ENCODE data around the gene COL6A1.
"Not testable (repeated sequence)": the region's sequence is repeated elsewhere in the genome, so short reads cannot be mapped to it uniquely, and the experiment has no call there.

The COL6A1 gene

DNA sequence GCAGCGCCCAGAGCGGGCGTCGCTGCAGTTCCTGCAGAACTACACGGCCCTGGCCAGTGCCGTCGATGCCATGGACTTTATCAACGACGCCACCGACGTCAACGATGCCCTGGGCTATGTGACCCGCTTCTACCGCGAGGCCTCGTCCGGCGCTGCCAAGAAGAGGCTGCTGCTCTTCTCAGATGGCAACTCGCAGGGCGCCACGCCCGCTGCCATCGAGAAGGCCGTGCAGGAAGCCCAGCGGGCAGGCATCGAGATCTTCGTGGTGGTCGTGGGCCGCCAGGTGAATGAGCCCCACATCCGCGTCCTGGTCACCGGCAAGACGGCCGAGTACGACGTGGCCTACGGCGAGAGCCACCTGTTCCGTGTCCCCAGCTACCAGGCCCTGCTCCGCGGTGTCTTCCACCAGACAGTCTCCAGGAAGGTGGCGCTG lies 22.0 kb downstream of the COL6A1 start:
- Histone ChIP-seq H3K27ac (ENCODE audit: low read depth, low read length, severe bottlenecking) (no peak overlapping the region), H3K4me1 (ENCODE audit: control insufficient read depth, insufficient read depth, low read length, poor library complexity, severe bottlenecking) (no peaks in the 10 kb centered on the region), H3K36me3 (ENCODE audit: control insufficient read depth, insufficient read depth, low read length) (peaks cover 32% of the 10 kb centered on the region), H3K4me3 (ENCODE audit: extremely low read depth, insufficient read depth, low read length, poor library complexity, severe bottlenecking) (no peak overlapping the region), H3K9me3 (ENCODE audit: control insufficient read depth, low read length) (no peaks in the 10 kb centered on the region)
- WGBS, 2 experiments (ENCODE audit: insufficient coverage in 2 of 2), result 91 to 92% methylated on average over 41 to 42 of the region's 42 CpGs

DNA sequence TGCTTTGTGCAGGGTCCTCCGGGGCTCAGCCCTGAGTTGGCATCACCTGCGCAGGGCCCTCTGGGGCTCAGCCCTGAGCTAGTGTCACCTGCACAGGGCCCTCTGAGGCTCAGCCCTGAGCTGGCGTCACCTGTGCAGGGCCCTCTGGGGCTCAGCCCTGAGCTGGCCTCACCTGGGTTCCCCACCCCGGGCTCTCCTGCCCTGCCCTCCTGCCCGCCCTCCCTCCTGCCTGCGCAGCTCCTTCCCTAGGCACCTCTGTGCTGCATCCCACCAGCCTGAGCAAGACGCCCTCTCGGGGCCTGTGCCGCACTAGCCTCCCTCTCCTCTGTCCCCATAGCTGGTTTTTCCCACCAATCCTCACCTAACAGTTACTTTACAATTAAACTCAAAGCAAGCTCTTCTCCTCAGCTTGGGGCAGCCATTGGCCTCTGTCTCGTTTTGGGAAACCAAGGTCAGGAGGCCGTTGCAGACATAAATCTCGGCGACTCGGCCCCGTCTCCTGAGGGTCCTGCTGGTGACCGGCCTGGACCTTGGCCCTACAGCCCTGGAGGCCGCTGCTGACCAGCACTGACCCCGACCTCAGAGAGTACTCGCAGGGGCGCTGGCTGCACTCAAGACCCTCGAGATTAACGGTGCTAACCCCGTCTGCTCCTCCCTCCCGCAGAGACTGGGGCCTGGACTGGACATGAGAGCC lies 22.7 kb downstream of the COL6A1 start:
- WGBS, 2 experiments (ENCODE audit: insufficient coverage in 2 of 2), result 94% methylated on average over 23 to 24 of the region's 24 CpGs
- H3K4me3 ChIP-seq (ENCODE audit: extremely low read depth, insufficient read depth, low read length, poor library complexity, severe bottlenecking), result no peak overlapping the region
- no peaks in the 10 kb centered on the region for H3K9me3 ChIP-seq (ENCODE audit: control insufficient read depth, low read length)
- no peak overlapping the region for H3K27ac ChIP-seq (ENCODE audit: low read depth, low read length, severe bottlenecking)
- no peaks in the 10 kb centered on the region for H3K4me1 ChIP-seq (ENCODE audit: control insufficient read depth, insufficient read depth, low read length, poor library complexity, severe bottlenecking)
- H3K36me3 ChIP-seq (ENCODE audit: control insufficient read depth, insufficient read depth, low read length), result peaks cover 25% of the 10 kb centered on the region

DNA sequence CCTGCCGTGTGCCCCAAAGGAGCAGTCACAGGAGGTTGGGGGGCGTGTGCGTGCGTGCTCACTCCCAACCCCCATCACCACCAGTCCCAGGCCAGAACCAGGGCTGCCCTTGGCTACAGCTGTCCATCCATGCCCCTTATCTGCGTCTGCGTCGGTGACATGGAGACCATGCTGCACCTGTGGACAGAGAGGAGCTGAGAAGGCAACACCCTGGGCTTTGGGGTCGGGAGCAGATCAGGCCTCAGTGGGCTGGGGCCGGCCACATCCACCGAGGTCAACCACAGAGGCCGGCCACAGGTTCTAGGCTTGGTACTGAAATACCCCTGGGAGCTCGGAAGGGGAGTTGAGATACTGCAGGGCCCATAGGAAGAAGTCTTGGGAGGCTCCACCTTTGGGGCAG lies 23.5 kb downstream of the COL6A1 start:
- H3K4me3 ChIP-seq (ENCODE audit: extremely low read depth, insufficient read depth, low read length, poor library complexity, severe bottlenecking), result no peak overlapping the region
- no peaks in the 10 kb centered on the region for H3K4me1 ChIP-seq (ENCODE audit: control insufficient read depth, insufficient read depth, low read length, poor library complexity, severe bottlenecking)
- H3K36me3 ChIP-seq (ENCODE audit: control insufficient read depth, insufficient read depth, low read length), result peaks cover 23% of the 10 kb centered on the region
- no peaks in the 10 kb centered on the region for H3K9me3 ChIP-seq (ENCODE audit: control insufficient read depth, low read length)
- no peak overlapping the region for H3K27ac ChIP-seq (ENCODE audit: low read depth, low read length, severe bottlenecking)
- WGBS, 2 experiments (ENCODE audit: insufficient coverage in 2 of 2), result 94 to 95% methylated on average over 6 to 12 of the region's 12 CpGs

DNA sequence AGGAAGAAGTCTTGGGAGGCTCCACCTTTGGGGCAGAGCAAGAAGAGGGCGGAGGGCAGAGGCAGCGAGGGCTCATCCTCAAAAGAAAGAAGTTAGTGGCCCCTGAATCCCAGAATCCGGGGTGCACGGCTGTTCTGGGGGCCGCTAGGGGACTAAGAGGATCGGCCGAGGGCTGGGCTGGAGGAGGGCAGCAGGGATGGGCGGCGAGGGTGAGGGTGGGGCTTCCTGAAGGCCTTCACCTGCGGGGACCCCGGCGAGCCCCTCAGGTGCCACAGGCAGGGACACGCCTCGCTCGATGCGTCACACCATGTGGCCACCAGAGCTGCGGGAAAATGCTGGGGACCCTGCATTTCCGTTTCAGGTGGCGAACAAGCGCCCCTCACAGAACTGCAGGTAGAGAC lies 23.9 kb downstream of the COL6A1 start:
- Histone ChIP-seq H3K36me3 (ENCODE audit: control insufficient read depth, insufficient read depth, low read length) (peaks cover 22% of the 10 kb centered on the region), H3K9me3 (ENCODE audit: control insufficient read depth, low read length) (no peaks in the 10 kb centered on the region)
- WGBS, 2 experiments (ENCODE audit: insufficient coverage in 2 of 2), result 96% methylated on average over 18 to 20 of the region's 20 CpGs

DNA sequence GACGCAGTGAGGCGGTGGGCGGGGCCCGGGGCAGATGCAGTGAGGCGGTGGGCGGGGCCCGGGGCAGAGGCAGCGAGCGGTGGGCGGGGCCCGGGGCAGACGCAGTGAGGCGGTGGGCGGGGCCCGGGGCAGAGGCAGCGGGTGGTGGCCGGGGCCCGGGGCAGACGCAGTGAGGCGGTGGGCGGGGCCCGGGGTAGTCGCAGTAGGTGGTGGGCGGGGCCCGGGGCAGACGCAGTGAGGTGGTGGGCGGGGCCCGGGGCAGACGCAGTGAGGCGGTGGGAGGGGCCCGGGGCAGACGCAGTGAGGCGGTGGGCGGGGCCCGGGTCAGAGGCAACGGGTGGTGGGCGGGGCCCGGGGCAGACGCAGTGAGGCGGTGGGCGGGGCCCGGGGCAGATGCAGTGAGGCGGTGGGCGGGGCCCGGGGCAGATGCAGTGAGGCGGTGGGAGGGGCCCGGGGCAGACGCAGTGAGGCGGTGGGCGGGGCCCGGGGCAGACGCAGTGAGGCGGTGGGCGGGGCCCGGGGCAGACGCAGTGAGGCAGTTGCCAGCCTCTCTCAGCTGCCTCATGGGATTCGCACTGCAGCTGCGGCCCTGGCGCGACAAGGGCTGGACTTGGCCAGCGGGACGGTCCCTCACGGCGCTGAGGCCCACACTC lies 24.4 kb downstream of the COL6A1 start:
- H3K4me3 ChIP-seq (ENCODE audit: extremely low read depth, insufficient read depth, low read length, poor library complexity, severe bottlenecking); H3K4me1 ChIP-seq (ENCODE audit: control insufficient read depth, insufficient read depth, low read length, poor library complexity, severe bottlenecking); H3K27ac ChIP-seq (ENCODE audit: low read depth, low read length, severe bottlenecking); H3K9me3 ChIP-seq (ENCODE audit: control insufficient read depth, low read length): not testable (repeated sequence)
- 91 to 93% methylated on average over 17 to 19 of the region's 64 CpGs for WGBS, 2 experiments (ENCODE audit: insufficient coverage in 2 of 2)
- peaks cover 18% of the 10 kb centered on the region for H3K36me3 ChIP-seq (ENCODE audit: control insufficient read depth, insufficient read depth, low read length)

More for the DNA sequence above, 23.9 kb downstream of the COL6A1 start:
- no peaks in the 10 kb centered on the region for H3K4me1 ChIP-seq (ENCODE audit: control insufficient read depth, insufficient read depth, low read length, poor library complexity, severe bottlenecking)
- no peak overlapping the region for H3K4me3 ChIP-seq (ENCODE audit: extremely low read depth, insufficient read depth, low read length, poor library complexity, severe bottlenecking)
- no peak overlapping the region for H3K27ac ChIP-seq (ENCODE audit: low read depth, low read length, severe bottlenecking)

DNA sequence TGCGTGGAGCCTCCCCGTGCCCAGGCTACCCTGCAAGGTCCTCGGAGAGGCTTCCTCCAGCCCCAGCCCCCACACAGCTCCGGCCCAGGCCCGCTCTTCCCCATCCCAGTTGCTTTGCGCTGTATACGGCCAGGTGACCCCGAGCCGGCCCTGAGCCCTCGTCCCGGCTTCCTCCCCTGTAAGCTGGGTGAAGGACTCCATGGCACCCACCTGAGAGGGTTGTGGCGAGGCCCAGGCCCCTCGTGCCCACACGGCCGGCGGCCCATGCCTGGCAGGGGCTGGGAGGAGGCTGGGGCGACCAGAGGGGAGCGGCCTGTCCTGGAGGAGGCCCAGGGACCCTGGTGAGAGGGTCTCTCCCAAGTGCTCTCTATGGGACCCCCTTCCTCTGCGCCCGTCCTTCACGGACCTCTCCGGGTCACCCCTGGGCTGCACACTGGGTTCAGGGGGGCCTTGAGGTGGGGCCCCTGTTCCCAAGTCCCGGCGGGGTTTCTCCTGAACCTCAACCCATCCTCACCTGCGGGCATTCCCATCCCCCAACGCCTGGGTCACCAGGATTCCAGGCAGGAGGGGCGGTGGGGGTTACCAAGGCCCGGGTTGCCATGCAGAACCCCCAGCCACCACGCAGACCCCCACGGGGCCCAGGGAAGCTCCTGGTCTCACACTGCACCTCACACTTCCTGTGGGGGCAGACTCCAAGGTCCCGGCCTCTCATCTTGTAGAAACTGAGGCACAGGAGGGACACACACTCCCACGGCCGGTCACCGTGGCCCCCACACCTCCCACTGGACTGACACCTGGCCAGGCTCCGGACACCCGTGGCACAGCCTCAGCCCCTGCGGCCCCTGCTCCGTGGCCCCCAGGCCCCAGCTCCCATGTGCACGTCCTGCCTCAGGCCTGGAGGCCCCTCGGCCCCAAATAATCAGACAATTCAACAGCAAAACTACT lies 25.2 kb downstream of the COL6A1 start:
- Histone ChIP-seq H3K27ac (ENCODE audit: low read depth, low read length, severe bottlenecking) (no peak overlapping the region), H3K36me3 (ENCODE audit: control insufficient read depth, insufficient read depth, low read length) (peaks cover 10% of the 10 kb centered on the region), H3K9me3 (ENCODE audit: control insufficient read depth, low read length) (no peaks in the 10 kb centered on the region), H3K4me3 (ENCODE audit: extremely low read depth, insufficient read depth, low read length, poor library complexity, severe bottlenecking) (no peak overlapping the region), H3K4me1 (ENCODE audit: control insufficient read depth, insufficient read depth, low read length, poor library complexity, severe bottlenecking) (no peaks in the 10 kb centered on the region)
- WGBS, 2 experiments (ENCODE audit: insufficient coverage in 2 of 2), result 91 to 94% methylated on average over 28 to 31 of the region's 40 CpGs

DNA sequence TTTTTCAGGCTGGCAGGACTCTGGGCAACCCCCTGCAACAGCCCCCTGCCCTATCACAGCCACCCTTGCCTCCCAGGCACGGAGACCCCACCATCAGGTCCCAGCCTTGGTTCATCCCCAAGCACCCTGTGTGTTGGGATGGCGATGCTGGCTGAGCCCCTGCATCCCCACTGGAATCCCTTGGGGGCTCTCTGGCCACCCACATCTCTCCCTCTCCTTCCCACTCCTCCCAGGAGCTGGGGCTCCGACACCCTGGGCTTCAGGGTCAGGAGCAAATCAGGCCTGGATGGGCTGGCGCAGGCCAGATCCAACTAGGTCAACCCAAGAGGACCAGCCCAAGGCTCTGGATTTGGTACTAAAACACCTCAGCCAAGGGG lies 25.9 kb downstream of the COL6A1 start:
- WGBS, 2 experiments (ENCODE audit: insufficient coverage in 2 of 2), result 66 to 88% methylated on average over 2 to 4 of the region's 4 CpGs
- Histone ChIP-seq H3K9me3 (ENCODE audit: control insufficient read depth, low read length) (no peaks in the 10 kb centered on the region), H3K4me1 (ENCODE audit: control insufficient read depth, insufficient read depth, low read length, poor library complexity, severe bottlenecking) (no peaks in the 10 kb centered on the region), H3K4me3 (ENCODE audit: extremely low read depth, insufficient read depth, low read length, poor library complexity, severe bottlenecking) (no peak overlapping the region), H3K36me3 (ENCODE audit: control insufficient read depth, insufficient read depth, low read length) (peaks cover 5% of the 10 kb centered on the region), H3K27ac (ENCODE audit: low read depth, low read length, severe bottlenecking) (no peak overlapping the region)

DNA sequence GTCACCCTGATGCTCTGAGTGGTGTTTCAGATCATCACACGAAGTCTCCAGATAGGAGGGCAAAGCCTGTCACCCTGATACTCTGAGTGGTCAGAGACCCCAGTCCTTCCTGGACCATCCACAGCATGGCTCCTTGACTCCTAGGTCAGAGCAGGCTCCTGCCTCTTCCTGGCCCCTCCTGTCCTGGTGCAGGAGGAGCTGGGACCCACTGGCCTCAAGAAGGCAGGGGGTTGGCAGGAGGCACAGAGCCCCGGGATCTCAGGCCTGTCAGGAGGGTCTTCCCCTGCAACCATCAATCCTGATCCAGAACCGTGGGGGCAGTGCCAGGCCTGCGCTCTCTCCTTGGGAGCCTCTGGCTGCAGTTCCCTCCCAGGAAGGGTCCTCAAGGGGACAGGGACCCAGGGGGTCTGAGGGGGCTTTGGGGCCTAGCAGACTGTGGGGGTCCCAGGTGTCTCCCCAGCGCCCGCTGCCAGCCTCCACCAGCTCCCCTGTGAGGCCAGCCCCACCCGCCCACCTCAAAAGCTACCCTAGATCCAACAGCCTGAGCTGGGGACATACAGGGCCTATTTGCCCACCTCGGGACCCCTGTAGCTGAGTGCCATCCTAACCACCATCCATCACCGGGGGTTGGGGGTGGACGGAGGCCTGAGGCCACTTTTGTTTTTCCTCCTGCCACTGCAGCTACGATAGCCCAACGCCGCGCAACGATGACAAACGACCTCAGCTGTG lies 27.5 kb downstream of the COL6A1 start:
- Histone ChIP-seq H3K9me3 (ENCODE audit: control insufficient read depth, low read length) (no peaks in the 10 kb centered on the region), H3K4me1 (ENCODE audit: control insufficient read depth, insufficient read depth, low read length, poor library complexity, severe bottlenecking) (no peaks in the 10 kb centered on the region), H3K4me3 (ENCODE audit: extremely low read depth, insufficient read depth, low read length, poor library complexity, severe bottlenecking) (no peak overlapping the region), H3K27ac (ENCODE audit: low read depth, low read length, severe bottlenecking) (no peak overlapping the region), H3K36me3 (ENCODE audit: control insufficient read depth, insufficient read depth, low read length) (no peaks in the 10 kb centered on the region)
- 94% methylated on average over 14 to 16 of the region's 16 CpGs for WGBS, 2 experiments (ENCODE audit: insufficient coverage in 2 of 2)

DNA sequence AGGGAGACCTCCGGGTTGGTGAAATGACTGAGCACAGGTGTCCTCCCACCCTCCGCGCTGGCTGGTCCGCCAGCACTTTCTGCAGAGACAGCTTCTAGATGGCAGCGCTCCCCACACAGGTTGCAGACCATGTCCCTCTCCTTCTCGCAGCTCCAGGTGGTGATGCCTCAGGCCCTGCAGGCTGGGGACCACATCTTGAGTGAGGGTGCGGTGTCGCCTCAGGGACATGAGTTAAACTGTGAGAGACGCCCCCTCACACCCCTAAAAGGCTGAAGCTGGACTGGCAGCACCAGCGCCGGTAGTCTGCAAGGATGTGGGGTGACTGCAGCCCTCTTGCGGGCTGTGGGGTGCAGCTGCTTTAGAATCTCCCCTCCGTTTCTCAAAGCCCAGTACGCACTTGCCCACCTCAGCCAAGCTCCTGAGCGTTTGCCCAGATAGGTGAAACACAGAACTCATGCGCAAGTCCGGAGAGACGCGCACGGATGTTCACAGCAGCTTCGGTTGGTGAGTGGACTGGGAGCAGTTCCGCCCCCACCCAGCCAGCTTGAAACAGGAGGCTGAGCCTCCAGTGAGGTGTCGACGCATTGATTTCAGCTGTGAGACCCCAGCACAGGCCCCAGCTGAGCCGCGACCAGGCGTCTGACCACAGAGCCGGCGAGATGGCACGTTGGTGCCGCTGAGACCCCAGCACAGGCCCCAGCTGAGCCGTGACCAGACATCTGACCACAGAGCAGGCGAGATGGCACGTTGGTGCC lies 28.6 kb downstream of the COL6A1 start:
- no peak overlapping the region for H3K4me3 ChIP-seq (ENCODE audit: extremely low read depth, insufficient read depth, low read length, poor library complexity, severe bottlenecking)
- 93 to 94% methylated on average over 22 to 30 of the region's 34 CpGs for WGBS, 2 experiments (ENCODE audit: insufficient coverage in 2 of 2)

More for the DNA sequence above, 28.6 kb downstream of the COL6A1 start:
- Histone ChIP-seq H3K9me3 (ENCODE audit: control insufficient read depth, low read length) (no peaks in the 10 kb centered on the region), H3K27ac (ENCODE audit: low read depth, low read length, severe bottlenecking) (no peak overlapping the region), H3K4me1 (ENCODE audit: control insufficient read depth, insufficient read depth, low read length, poor library complexity, severe bottlenecking) (no peaks in the 10 kb centered on the region), H3K36me3 (ENCODE audit: control insufficient read depth, insufficient read depth, low read length) (no peaks in the 10 kb centered on the region)

Data from mesodermal cell (in vitro differentiated cells).